Measurements from ENCODE around the gene CC2D1A.

DNA sequence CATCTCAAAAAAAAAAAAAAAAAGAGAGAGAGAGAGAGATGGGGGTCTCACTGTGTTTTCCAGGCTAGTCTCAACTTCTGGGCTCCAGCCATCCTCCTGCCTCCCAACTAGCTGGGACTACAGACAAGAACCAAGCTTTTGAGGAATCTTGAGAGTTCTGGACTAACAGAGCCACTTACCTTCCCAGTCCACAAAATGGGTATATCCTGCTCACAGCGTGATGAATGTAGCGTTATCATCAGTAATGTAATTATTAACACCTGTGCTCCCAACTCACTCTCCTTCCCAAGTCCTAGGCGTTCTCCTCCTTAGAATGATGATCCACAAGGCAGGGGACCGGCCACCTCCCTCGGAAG is 33.7 kb upstream of the CC2D1A start:
- TF ChIP-seq EZH2 (IDR thresholded peaks at IDR 0.05; ENCODE audit: insufficient read depth, poor library complexity, severe bottlenecking) = no peak
- no peak for TF ChIP-seq EZH2phosphoT487 (IDR thresholded peaks at IDR 0.05; ENCODE audit: insufficient read depth, low read depth)
